Nephron progenitor cell (in vitro differentiated cells): ENCODE data around the gene NKX6-2.
A peak's percentile ranks its signal among the peaks of the same experiment; 100 is the strongest.

Experiments used
- DNase-seq: peaks from one replicate; pipeline ENCODE4 v3.0.0; 2021
- H3K27ac Mint-ChIP-seq: 2 replicates; pipeline ENCODE4 v1.8.0; 2021; ENCODE audit warnings: mild to moderate bottlenecking, moderate library complexity, mixed read lengths
- H3K27me3 Mint-ChIP-seq: 2 replicates; pipeline ENCODE4 v1.8.0; 2021; ENCODE audit warnings: mild to moderate bottlenecking, low read depth, mixed read lengths; ENCODE audit not compliant: poor library complexity
- H3K36me3 Mint-ChIP-seq: 2 replicates; pipeline ENCODE4 v1.8.0; 2021; ENCODE audit warnings: low read depth, mixed read lengths
- H3K4me1 Mint-ChIP-seq: 2 replicates; pipeline ENCODE4 v1.8.0; 2021; ENCODE audit warnings: mixed read lengths
- H3K4me3 Mint-ChIP-seq: 2 replicates; pipeline ENCODE4 v1.8.0; 2021; ENCODE audit warnings: mild to moderate bottlenecking, moderate library complexity, mixed read lengths
- H3K9me3 Mint-ChIP-seq: 2 replicates; pipeline ENCODE4 v1.8.0; 2021; ENCODE audit warnings: mild to moderate bottlenecking, moderate library complexity, mixed read lengths
- TF ChIP-seq, protein P1 (sequence below): fragments of 200-600 bp; sonication (generic); IDR thresholded peaks from 2 replicates; pipeline ENCODE4 v1.5.0; 2021; ENCODE audit warnings: antibody characterized with exemption

NKX6-2 gene

GRCh38 chr10:132742167-132742836 is 43.6 kb downstream of the NKX6-2 start:
- DNase-seq, result peak; percentile 20
- H3K4me3 Mint-ChIP-seq, result no peak overlapping the region
- H3K4me1 Mint-ChIP-seq, result peaks cover 42% of the 10 kb centered on the region
- H3K27me3 Mint-ChIP-seq, result peaks cover 32% of the 10 kb centered on the region
- H3K9me3 Mint-ChIP-seq, result no peaks in the 10 kb centered on the region
- peaks cover 8% of the 10 kb centered on the region for H3K36me3 Mint-ChIP-seq
- TF ChIP-seq, protein P1, sequence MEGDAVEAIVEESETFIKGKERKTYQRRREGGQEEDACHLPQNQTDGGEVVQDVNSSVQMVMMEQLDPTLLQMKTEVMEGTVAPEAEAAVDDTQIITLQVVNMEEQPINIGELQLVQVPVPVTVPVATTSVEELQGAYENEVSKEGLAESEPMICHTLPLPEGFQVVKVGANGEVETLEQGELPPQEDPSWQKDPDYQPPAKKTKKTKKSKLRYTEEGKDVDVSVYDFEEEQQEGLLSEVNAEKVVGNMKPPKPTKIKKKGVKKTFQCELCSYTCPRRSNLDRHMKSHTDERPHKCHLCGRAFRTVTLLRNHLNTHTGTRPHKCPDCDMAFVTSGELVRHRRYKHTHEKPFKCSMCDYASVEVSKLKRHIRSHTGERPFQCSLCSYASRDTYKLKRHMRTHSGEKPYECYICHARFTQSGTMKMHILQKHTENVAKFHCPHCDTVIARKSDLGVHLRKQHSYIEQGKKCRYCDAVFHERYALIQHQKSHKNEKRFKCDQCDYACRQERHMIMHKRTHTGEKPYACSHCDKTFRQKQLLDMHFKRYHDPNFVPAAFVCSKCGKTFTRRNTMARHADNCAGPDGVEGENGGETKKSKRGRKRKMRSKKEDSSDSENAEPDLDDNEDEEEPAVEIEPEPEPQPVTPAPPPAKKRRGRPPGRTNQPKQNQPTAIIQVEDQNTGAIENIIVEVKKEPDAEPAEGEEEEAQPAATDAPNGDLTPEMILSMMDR, result no peak
- peak overlapping the region; percentile 39 for H3K27ac Mint-ChIP-seq

- H3K4me3 Mint-ChIP-seq, result no peak overlapping the region
- peaks cover 32% of the 10 kb centered on the region for H3K27me3 Mint-ChIP-seq
- TF ChIP-seq, protein P1, result no peak
- H3K9me3 Mint-ChIP-seq, result no peaks in the 10 kb centered on the region
- peaks cover 8% of the 10 kb centered on the region for H3K36me3 Mint-ChIP-seq
- H3K27ac Mint-ChIP-seq, result no peak overlapping the region
- H3K4me1 Mint-ChIP-seq, result peaks cover 28% of the 10 kb centered on the region
- no peak for DNase-seq
These were observed 45.4 kb downstream of the NKX6-2 start for GRCh38 chr10:132740588-132740987.

DNA sequence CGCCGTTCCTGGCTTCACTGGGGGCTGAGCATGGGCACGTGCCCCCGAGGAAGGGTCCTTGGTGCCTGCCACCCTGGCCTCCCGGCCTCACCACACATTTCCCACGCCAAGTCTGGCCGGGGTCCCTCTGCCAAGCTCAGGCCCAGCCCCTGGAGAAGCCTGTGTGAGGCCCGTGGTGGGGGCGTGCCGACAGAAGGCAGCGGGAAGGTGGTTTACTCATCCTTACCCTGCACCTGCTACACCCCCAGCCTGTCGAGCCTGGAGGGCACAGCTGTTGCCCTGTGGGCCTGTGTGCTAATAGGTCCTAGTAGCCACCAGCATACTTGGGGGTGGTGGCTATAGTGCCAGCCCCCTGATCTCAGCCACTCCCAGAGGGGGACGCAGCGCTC is 46.7 kb downstream of the NKX6-2 start:
- DNase-seq, result no peak
- Mint-ChIP-seq H3K4me1 (peaks cover 23% of the 10 kb centered on the region), H3K27me3 (peaks cover 36% of the 10 kb centered on the region), H3K9me3 (no peaks in the 10 kb centered on the region), H3K4me3 (no peak overlapping the region), H3K27ac (no peak overlapping the region), H3K36me3 (peaks cover 8% of the 10 kb centered on the region)
- TF ChIP-seq, protein P1, result no peak

DNA sequence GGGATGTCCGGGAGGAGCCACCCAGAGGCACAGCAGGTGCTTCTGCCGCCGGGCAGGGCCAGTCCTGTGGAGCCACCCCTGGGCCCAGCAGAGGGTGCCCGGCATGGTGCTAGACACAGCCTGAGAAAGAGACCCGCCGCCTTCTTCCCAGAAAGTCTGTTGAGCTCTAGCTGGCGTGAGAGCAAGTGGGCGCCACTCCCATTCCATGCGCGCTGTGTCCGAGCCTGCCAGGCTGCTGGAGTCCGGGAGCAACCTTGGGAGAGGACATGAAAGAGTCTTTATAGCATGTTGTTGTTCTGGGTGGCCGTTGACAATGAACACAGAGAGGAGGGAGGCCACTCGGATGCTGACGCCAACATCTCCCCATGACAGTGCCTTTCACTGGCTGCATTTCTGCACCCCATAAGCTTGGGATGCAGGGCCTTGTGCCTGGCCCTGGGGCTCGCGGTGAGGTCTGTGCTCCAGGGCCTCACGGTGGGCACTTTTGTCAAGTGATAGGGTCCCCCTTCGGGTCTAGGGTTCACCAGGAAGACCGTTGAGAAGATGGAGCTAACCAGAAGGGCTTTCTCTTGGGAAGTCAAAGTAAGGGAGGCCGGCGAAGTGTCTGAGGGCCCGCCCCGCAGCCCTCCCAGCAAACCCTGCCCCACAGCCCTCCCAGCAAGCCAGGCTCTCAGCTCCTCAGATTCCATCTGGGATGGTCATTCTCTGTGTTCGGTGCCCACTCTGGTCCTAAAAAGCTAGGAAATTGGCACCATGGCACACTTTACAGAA is 47.3 kb downstream of the NKX6-2 start:
- Mint-ChIP-seq H3K4me3 (no peak overlapping the region), H3K27me3 (peaks cover 36% of the 10 kb centered on the region), H3K27ac (no peak overlapping the region), H3K36me3 (peaks cover 8% of the 10 kb centered on the region), H3K9me3 (no peaks in the 10 kb centered on the region), H3K4me1 (peaks cover 17% of the 10 kb centered on the region)
- DNase-seq, result no peak
- TF ChIP-seq, protein P1, result no peak

- H3K4me3 Mint-ChIP-seq, result no peak overlapping the region
- H3K27me3 Mint-ChIP-seq, result peaks cover 32% of the 10 kb centered on the region
- TF ChIP-seq, protein P1, result no peak
- H3K27ac Mint-ChIP-seq, result no peak overlapping the region
- H3K36me3 Mint-ChIP-seq, result peaks cover 8% of the 10 kb centered on the region
- no peak for DNase-seq
- H3K9me3 Mint-ChIP-seq, result no peaks in the 10 kb centered on the region
- H3K4me1 Mint-ChIP-seq, result peaks cover 9% of the 10 kb centered on the region
These were observed 48.4 kb downstream of the NKX6-2 start for GRCh38 chr10:132737390-132738048.
